SU-DHL-6 (cell line): ENCODE results near the gene ELOF1.
"Not testable (repeated sequence)": the region's sequence is repeated elsewhere in the genome, so short reads cannot be mapped to it uniquely, and the experiment has no call there.

Experiments used
- H2AFZ ChIP-seq: fragments of 200-600 bp; sonication (generic); 2 replicates; pipeline ENCODE4 v1.6.1; 2014; ENCODE audit warnings: low read depth, mild to moderate bottlenecking, moderate library complexity, mixed read lengths, antibody characterized with exemption, low read length; ENCODE audit not compliant: severe bottlenecking
- H3F3A ChIP-seq: fragments of 200-600 bp; shearing (Covaris generic); 2 replicates; pipeline ENCODE4 v1.6.0; 2016; ENCODE audit warnings: antibody characterized with exemption, mild to moderate bottlenecking; ENCODE audit not compliant: insufficient read depth
- H3K27ac ChIP-seq: fragments of 200-600 bp; sonication (generic); 2 replicates; pipeline ENCODE4 v1.5.1; 2016; ENCODE audit warnings: low read depth, mild to moderate bottlenecking, low read length, moderate library complexity, mixed read lengths
- H3K27me3 ChIP-seq: fragments of 200-600 bp; sonication (generic), shearing (Covaris generic); 2 replicates; pipeline ENCODE4 v1.6.0; 2014; ENCODE audit warnings: mild to moderate bottlenecking, low read length
- H3K36me3 ChIP-seq: fragments of 200-600 bp; sonication (generic); 2 replicates; pipeline ENCODE4 v1.6.1; 2014; ENCODE audit warnings: mild to moderate bottlenecking, low read length, mixed read lengths
- H3K4me2 ChIP-seq: fragments of 300-600, 200-600 bp; shearing (Covaris generic), sonication (generic); 2 replicates; pipeline ENCODE4 v1.6.0; 2014; ENCODE audit warnings: low read length, low read depth, mild to moderate bottlenecking; ENCODE audit not compliant: poor library complexity, severe bottlenecking
- H3K4me3 ChIP-seq: fragments of 200-600 bp; sonication (generic); 2 replicates; pipeline ENCODE4 v1.5.1; 2014; ENCODE audit warnings: antibody characterized with exemption, low read length, mild to moderate bottlenecking, mixed read lengths; ENCODE audit not compliant: insufficient read depth, poor library complexity, severe bottlenecking
- H3K79me2 ChIP-seq: fragments of 200-600 bp; sonication (generic); 2 replicates; pipeline ENCODE4 v1.6.1; 2014; ENCODE audit warnings: mild to moderate bottlenecking, low read length, moderate library complexity; ENCODE audit not compliant: insufficient read depth
- H3K9ac ChIP-seq: fragments of 200-600 bp; sonication (generic); 2 replicates; pipeline ENCODE4 v1.7.0; 2014; ENCODE audit warnings: mild to moderate bottlenecking, low read length
- H3K9me2 ChIP-seq: fragments of 200-600 bp; sonication (generic); replicated peaks from 2 replicates; pipeline ENCODE4 v1.6.1; 2014; ENCODE audit warnings: low read length; ENCODE audit not compliant: insufficient read depth
- H3K9me3 ChIP-seq: fragments of 200-600 bp; sonication (generic); 2 replicates; pipeline ENCODE4 v1.6.1; 2014; ENCODE audit warnings: low read length, mixed read lengths; ENCODE audit not compliant: insufficient read depth
- H4K20me1 ChIP-seq: fragments of 200-600 bp; sonication (generic); 2 replicates; pipeline ENCODE4 v1.6.1; 2014; ENCODE audit warnings: low read depth, mild to moderate bottlenecking, antibody characterized with exemption, low read length, moderate library complexity, mixed read lengths
- EZH2phosphoT487 ChIP-seq: fragments of 200-600 bp; sonication (generic), shearing (Covaris generic); conservative IDR thresholded peaks from 2 replicates; pipeline ENCODE4 v1.6.1; 2018; ENCODE audit warnings: mild to moderate bottlenecking, antibody characterized with exemption, low read length, moderate library complexity, mixed read lengths
- TF ChIP-seq, protein P1 (sequence below): fragments of 200-600 bp; sonication (generic); IDR thresholded peaks from one replicate; pipeline ENCODE4 v1.5.1; 2017; ENCODE audit warnings: antibody characterized with exemption, mild to moderate bottlenecking, low read length, moderate library complexity; ENCODE audit not compliant: insufficient read depth, poor library complexity, severe bottlenecking

The ELOF1 gene

DNA sequence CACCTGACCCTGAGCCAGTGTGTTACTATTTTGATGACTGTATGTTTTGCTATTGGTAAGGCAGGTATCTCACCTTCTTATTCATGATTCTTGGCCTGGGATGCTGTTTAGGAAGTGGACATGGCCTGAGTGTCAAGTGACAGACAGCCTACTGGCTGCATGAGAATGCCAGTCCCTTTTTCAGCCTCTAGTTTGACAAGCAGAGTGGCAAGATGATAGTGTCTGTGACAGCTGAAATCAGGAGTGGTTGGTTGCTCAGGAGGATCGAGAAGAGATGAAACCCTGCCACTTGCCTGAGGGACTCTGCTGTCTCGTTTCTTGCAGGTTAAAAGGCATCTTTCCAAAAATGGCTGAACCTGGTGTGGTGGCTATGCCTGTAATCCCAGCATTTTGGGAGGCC is 7.1 kb upstream of the ELOF1 start:
- no peak overlapping the region for H3K27ac ChIP-seq
- no peaks in the 10 kb centered on the region for H3K79me2 ChIP-seq
- no peaks in the 10 kb centered on the region for H3K36me3 ChIP-seq
- H3K9me2 ChIP-seq, result no peaks in the 10 kb centered on the region
- no peak overlapping the region for H3K4me2 ChIP-seq
- no peaks in the 10 kb centered on the region for H4K20me1 ChIP-seq
- H2AFZ ChIP-seq, result no peak overlapping the region
- TF ChIP-seq EZH2phosphoT487, result no peak
- TF ChIP-seq, protein P1, sequence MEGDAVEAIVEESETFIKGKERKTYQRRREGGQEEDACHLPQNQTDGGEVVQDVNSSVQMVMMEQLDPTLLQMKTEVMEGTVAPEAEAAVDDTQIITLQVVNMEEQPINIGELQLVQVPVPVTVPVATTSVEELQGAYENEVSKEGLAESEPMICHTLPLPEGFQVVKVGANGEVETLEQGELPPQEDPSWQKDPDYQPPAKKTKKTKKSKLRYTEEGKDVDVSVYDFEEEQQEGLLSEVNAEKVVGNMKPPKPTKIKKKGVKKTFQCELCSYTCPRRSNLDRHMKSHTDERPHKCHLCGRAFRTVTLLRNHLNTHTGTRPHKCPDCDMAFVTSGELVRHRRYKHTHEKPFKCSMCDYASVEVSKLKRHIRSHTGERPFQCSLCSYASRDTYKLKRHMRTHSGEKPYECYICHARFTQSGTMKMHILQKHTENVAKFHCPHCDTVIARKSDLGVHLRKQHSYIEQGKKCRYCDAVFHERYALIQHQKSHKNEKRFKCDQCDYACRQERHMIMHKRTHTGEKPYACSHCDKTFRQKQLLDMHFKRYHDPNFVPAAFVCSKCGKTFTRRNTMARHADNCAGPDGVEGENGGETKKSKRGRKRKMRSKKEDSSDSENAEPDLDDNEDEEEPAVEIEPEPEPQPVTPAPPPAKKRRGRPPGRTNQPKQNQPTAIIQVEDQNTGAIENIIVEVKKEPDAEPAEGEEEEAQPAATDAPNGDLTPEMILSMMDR, result no peak
- H3K9ac ChIP-seq, result no peak overlapping the region
- peaks cover 13% of the 10 kb centered on the region for H3F3A ChIP-seq
- H3K9me3 ChIP-seq, result no peaks in the 10 kb centered on the region
- no peak overlapping the region for H3K4me3 ChIP-seq
- no peaks in the 10 kb centered on the region for H3K27me3 ChIP-seq

DNA sequence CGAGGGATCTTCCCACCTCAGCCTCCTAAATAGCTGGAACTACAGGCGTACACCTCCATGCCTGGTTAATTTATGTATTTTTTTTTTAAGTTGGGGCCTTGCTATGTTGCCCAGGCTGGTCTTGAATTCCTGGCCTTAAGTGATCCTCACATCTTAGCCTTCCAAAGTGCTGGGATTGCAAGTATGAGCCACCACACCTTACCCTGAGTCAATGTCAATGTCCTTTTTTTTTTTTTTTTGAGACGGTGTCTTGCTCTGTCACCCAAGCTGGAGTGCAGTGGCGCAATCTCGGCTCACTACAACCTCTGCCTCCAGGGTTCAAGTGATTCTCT is 6.6 kb upstream of the ELOF1 start:
- H3K9me3 ChIP-seq, H3K27me3 ChIP-seq, H3K9ac ChIP-seq, H3K4me2 ChIP-seq, H3K9me2 ChIP-seq, H2AFZ ChIP-seq, H3K36me3 ChIP-seq, H3K79me2 ChIP-seq, H3K27ac ChIP-seq, H4K20me1 ChIP-seq, H3K4me3 ChIP-seq: not testable (repeated sequence)
- H3F3A ChIP-seq, result peaks cover 18% of the 10 kb centered on the region

DNA sequence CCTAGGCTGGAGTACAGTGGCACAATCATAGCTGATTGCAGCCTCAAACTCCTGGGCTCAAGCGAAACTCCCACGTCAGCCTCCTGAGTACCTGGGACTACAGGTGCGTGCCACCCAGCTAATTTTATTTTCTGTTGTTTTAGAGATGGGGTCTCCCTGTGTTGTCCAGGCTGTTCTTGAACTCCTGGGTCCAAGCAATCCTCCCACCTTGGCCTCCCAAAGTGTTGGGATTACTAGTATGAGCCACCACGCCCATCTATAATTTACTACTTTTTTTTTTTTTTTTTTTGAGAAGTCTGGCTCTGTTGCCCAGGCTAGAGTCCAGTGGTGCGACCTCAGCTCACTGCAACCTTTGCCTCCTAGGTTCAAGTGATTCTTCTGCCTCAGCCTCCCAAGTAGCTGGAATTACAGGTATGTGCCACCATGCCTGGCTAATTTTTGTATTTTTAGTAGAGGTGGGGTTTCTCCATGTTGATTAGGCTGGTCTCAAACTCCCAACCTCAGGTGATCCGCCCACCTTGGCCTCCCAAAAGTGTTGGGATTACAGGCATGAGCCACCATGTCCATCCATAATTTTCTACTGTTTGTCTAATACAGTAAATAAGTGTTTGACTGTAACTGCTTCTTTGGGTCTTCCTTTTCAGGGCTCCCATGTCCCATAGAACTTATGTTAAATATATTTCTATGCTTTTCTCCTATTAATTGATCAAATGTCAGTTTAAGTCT is 5.2 kb upstream of the ELOF1 start:
- not testable (repeated sequence) for H3K27me3 ChIP-seq, H3K36me3 ChIP-seq, H3K79me2 ChIP-seq, H3K27ac ChIP-seq, H2AFZ ChIP-seq, H3K9me2 ChIP-seq, H4K20me1 ChIP-seq, H3K4me2 ChIP-seq, H3K9me3 ChIP-seq, H3K9ac ChIP-seq, H3K4me3 ChIP-seq
- peaks cover 25% of the 10 kb centered on the region for H3F3A ChIP-seq

DNA sequence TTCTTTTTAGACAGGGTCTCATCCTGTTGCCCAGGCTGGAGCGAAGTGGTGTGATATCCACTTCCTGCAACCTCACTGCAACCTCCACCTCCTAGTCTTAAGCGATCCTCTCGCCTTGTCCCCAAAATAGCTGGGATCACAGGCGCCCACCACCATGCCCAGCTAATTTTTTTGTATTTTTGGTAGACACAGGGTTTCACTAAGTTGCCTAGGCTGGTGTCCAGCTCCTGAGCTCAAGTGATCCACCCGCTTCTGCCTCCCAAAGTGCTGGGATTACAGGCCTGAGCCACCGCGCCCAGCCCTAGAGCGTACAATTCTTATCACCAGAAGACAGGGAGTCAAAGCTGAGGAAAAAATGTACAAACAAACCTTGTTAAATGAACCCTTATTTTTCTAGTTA is 4.5 kb upstream of the ELOF1 start:
- no peaks in the 10 kb centered on the region for H3K27me3 ChIP-seq
- no peak overlapping the region for H3K27ac ChIP-seq
- H2AFZ ChIP-seq, result no peak overlapping the region
- TF ChIP-seq, protein P1, result no peak
- TF ChIP-seq EZH2phosphoT487, result no peak
- H3K79me2 ChIP-seq, result peaks cover 5% of the 10 kb centered on the region
- H3K9me2 ChIP-seq, result no peaks in the 10 kb centered on the region
- peaks cover 25% of the 10 kb centered on the region for H3F3A ChIP-seq
- no peak overlapping the region for H3K4me2 ChIP-seq
- no peaks in the 10 kb centered on the region for H4K20me1 ChIP-seq
- no peaks in the 10 kb centered on the region for H3K9me3 ChIP-seq
- no peak overlapping the region for H3K4me3 ChIP-seq
- H3K9ac ChIP-seq, result no peak overlapping the region
- no peaks in the 10 kb centered on the region for H3K36me3 ChIP-seq
